Ishikawa (cell line): ENCODE results near the gene KIF17.

ENCODE experiments used
- CREB1 ChIP-seq: IDR thresholded peaks from 2 replicates; pipeline ENCODE4 v1.6.1; 2012; ENCODE audit warnings: low read depth
- EP300 ChIP-seq: IDR thresholded peaks from 2 replicates; pipeline ENCODE4 v1.6.1; 2012; ENCODE audit warnings: borderline replicate concordance
- RAD21 ChIP-seq: IDR thresholded peaks from 2 replicates; pipeline ENCODE4 v1.6.1; 2012; ENCODE audit warnings: low read depth
- TCF12 ChIP-seq: IDR thresholded peaks from 2 replicates; pipeline ENCODE4 v1.6.1; 2012; ENCODE audit warnings: low read depth

DNA sequence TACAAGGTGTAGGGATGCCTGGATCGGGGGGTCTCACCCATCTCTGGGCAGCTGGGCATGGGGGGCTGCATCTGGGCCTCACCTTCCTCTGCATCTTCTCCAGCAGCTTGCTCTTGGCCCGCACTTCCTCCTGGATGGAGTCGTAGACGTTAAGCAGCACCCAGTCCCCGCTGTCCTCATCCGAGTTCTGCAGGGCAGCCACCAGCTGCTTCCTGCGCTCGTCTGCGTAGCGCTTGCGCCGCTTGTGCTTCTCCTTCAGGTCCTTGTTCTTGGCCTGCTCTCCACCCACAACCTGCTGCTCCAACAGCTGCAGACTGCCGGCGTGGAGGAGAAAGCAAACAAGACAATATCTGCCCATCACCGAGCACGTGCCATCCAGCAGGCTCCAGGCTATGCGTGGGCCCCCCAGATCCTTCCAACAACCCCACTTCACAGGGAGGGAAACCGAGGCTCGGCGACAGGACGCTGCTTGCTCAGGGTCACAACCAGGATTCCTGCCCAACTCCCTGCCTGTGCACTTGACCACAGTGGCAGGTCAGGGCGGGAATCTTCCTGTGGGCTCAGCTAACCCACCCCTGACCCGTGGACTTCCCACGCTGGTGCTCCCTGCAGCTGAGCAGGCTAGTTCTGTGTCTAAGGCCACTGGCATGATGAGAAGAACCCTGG lies 35.1 kb downstream of the KIF17 start:
- no peak for TF ChIP-seq CREB1
- no peak for TF ChIP-seq EP300
- TF ChIP-seq RAD21 = no peak
- TF ChIP-seq TCF12 = no peak
